ELR (cell line): ENCODE measurements around the gene UBAC2.

Source experiments
- DNase-seq: peaks from one replicate; pipeline ENCODE4 v3.0.0-alpha.2; 2015; ENCODE audit warnings: low read depth

The UBAC2 gene

GRCh38 chr13:99295488-99296252 is 95.0 kb downstream of the UBAC2 start:
- DNase-seq = no peak

GRCh38 chr13:99296398-99296797 is 95.7 kb downstream of the UBAC2 start:
- DNase-seq = no peak

GRCh38 chr13:99297331-99297730 is 96.7 kb downstream of the UBAC2 start:
- DNase-seq = peak; percentile 39

GRCh38 chr13:99298056-99298455 is 97.4 kb downstream of the UBAC2 start:
- DNase-seq = no peak

GRCh38 chr13:99299256-99299919 is 98.7 kb downstream of the UBAC2 start:
- DNase-seq = no peak

- DNase-seq = no peak
Measured at GRCh38 chr13:99299920-99300341, 99.3 kb downstream of the UBAC2 start.

GRCh38 chr13:99301056-99301838 is 100.6 kb downstream of the UBAC2 start:
- DNase-seq = no peak

- DNase-seq = no peak
Measured at GRCh38 chr13:99301913-99302636, 101.4 kb downstream of the UBAC2 start.

GRCh38 chr13:99302637-99303505 is 102.2 kb downstream of the UBAC2 start:
- no peak for DNase-seq

- DNase-seq = no peak
Measured at GRCh38 chr13:99303863-99304521, 103.3 kb downstream of the UBAC2 start.

GRCh38 chr13:99304541-99304940 is 103.9 kb downstream of the UBAC2 start:
- no peak for DNase-seq

- DNase-seq = no peak
Measured at GRCh38 chr13:99305158-99305557, 104.5 kb downstream of the UBAC2 start.

- no peak for DNase-seq
Measured at GRCh38 chr13:99305566-99305965, 104.9 kb downstream of the UBAC2 start.

- peak; percentile 58 for DNase-seq
Measured at GRCh38 chr13:99307247-99307646, 106.6 kb downstream of the UBAC2 start, which contains the start of gene GPR183. Gene GPR183, minus strand, starts transcription at chr13:99307399. Its CDS starts 11,254 bp downstream, at chr13:99296145.

GRCh38 chr13:99307648-99308339 is 107.1 kb downstream of the UBAC2 start:
- peak; percentile 91 for DNase-seq

GRCh38 chr13:99308471-99309087 is 107.9 kb downstream of the UBAC2 start:
- DNase-seq = peak; percentile 77

GRCh38 chr13:99310382-99311031 is 109.9 kb downstream of the UBAC2 start:
- DNase-seq = peak; percentile 89

GRCh38 chr13:99311137-99311536 is 110.5 kb downstream of the UBAC2 start:
- peak; percentile 64 for DNase-seq
